RWPE2 (cell line): Measurements from ENCODE around the gene CLCN1.

Experiments used
- ATAC-seq: fragments of 200-7000 bp; cut with Tn5 transposase; 3 replicates; pipeline ENCODE4 v1.9.1; 2021; ENCODE audit warnings: low read depth
- DNase-seq: peaks from one replicate; pipeline ENCODE4 v3.0.0-alpha.2; 2020; ENCODE audit warnings: low spot score
- H3K27ac ChIP-seq: fragments of 450-650 bp; 2 replicates; pipeline ENCODE4 v1.5.1; 2017; ENCODE audit warnings: mild to moderate bottlenecking; ENCODE audit not compliant: poor library complexity, severe bottlenecking
- H3K27me3 ChIP-seq: fragments of 250-450 bp; sonication (Bioruptor Pico); 2 replicates; pipeline ENCODE4 v1.5.1; 2021; ENCODE audit warnings: mild to moderate bottlenecking, moderate library complexity; ENCODE audit not compliant: insufficient read depth, poor library complexity, severe bottlenecking
- H3K36me3 ChIP-seq: fragments of 250-450 bp; sonication (Bioruptor Pico); 2 replicates; pipeline ENCODE4 v1.5.1; 2020; ENCODE audit warnings: low read depth, mild to moderate bottlenecking, moderate library complexity
- H3K4me1 ChIP-seq: fragments of 250-450 bp; sonication (Bioruptor Pico); 2 replicates; pipeline ENCODE4 v1.5.1; 2021; ENCODE audit warnings: mild to moderate bottlenecking, moderate library complexity; ENCODE audit not compliant: insufficient read depth, poor library complexity, severe bottlenecking
- H3K4me3 ChIP-seq: fragments of 250-450 bp; sonication (Bioruptor Pico); 2 replicates; pipeline ENCODE4 v1.5.1; 2021; ENCODE audit warnings: mild to moderate bottlenecking, moderate library complexity; ENCODE audit not compliant: severe bottlenecking
- H3K9me3 ChIP-seq: fragments of 250-450 bp; sonication (Bioruptor Pico); 2 replicates; pipeline ENCODE4 v1.5.1; 2021; ENCODE audit warnings: mild to moderate bottlenecking, moderate library complexity; ENCODE audit not compliant: severe bottlenecking
- TF ChIP-seq, protein P1 (sequence below): fragments of 450-650 bp; IDR thresholded peaks from one replicate; pipeline ENCODE4 v1.5.1; 2017; ENCODE audit warnings: mild to moderate bottlenecking, moderate library complexity; ENCODE audit not compliant: poor library complexity, severe bottlenecking

Gene CLCN1

GRCh38 chr7:143280160-143280559 is 35.8 kb upstream of the CLCN1 start:
- DNase-seq = no peak
- H3K36me3 ChIP-seq = no peaks in the 10 kb centered on the region
- peak overlapping the region; percentile 29 for H3K27ac ChIP-seq
- peaks cover 8% of the 10 kb centered on the region for H3K4me1 ChIP-seq
- H3K27me3 ChIP-seq = no peaks in the 10 kb centered on the region
- H3K9me3 ChIP-seq = no peaks in the 10 kb centered on the region
- TF ChIP-seq, protein P1, sequence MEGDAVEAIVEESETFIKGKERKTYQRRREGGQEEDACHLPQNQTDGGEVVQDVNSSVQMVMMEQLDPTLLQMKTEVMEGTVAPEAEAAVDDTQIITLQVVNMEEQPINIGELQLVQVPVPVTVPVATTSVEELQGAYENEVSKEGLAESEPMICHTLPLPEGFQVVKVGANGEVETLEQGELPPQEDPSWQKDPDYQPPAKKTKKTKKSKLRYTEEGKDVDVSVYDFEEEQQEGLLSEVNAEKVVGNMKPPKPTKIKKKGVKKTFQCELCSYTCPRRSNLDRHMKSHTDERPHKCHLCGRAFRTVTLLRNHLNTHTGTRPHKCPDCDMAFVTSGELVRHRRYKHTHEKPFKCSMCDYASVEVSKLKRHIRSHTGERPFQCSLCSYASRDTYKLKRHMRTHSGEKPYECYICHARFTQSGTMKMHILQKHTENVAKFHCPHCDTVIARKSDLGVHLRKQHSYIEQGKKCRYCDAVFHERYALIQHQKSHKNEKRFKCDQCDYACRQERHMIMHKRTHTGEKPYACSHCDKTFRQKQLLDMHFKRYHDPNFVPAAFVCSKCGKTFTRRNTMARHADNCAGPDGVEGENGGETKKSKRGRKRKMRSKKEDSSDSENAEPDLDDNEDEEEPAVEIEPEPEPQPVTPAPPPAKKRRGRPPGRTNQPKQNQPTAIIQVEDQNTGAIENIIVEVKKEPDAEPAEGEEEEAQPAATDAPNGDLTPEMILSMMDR = no peak
- no peak for ATAC-seq
- no peak overlapping the region for H3K4me3 ChIP-seq

DNA sequence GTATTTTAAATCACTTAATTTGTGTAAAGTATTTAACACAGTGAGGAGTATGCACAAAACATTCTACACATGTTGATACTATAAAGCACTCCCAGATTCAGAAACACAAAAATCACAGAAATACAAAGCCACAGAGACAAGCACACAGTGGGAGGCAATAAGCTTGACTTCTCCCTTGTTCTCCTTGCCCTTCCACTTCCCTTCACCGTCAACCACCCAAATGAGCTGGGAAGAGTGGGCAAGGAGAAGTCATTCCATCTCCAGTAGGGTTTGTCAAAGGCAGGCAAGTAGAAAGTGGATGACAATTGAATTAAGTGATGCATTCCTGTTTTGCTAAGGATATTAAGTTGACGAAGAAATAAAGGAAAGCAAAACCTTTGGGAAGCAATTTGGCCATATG is 35.3 kb upstream of the CLCN1 start:
- TF ChIP-seq, protein P1 = no peak
- ATAC-seq (no peak), DNase-seq (no peak)
- peaks cover 9% of the 10 kb centered on the region for H3K4me1 ChIP-seq
- no peaks in the 10 kb centered on the region for H3K36me3 ChIP-seq
- no peaks in the 10 kb centered on the region for H3K9me3 ChIP-seq
- H3K27me3 ChIP-seq = no peaks in the 10 kb centered on the region
- H3K4me3 ChIP-seq = no peak overlapping the region
- H3K27ac ChIP-seq = no peak overlapping the region

DNA sequence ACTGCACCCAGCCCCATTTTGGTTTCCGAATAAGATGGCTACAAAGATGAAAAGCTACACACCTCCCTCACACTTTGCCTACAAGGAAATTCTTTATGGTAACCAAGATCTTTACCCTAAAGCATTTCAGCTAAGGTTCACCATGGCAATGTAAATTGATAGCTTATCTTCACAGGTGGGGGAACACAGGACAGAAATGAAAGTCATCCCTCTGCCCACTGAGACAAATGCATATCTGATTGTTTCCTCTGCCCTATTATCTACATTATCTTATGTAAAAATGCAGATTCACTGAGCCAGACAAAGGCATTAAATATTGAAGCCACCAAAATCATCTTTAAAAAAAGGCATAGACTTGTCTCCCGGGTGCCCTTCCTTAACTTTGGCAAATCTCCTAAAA is 34.4 kb upstream of the CLCN1 start:
- TF ChIP-seq, protein P1 = no peak
- Histone ChIP-seq H3K4me3 (no peak overlapping the region), H3K9me3 (no peaks in the 10 kb centered on the region), H3K4me1 (peaks cover 14% of the 10 kb centered on the region), H3K27ac (no peak overlapping the region), H3K27me3 (no peaks in the 10 kb centered on the region), H3K36me3 (no peaks in the 10 kb centered on the region; the same call in 1 of the 2 replicates)
- DNase-seq (no peak), ATAC-seq (no peak)

DNA sequence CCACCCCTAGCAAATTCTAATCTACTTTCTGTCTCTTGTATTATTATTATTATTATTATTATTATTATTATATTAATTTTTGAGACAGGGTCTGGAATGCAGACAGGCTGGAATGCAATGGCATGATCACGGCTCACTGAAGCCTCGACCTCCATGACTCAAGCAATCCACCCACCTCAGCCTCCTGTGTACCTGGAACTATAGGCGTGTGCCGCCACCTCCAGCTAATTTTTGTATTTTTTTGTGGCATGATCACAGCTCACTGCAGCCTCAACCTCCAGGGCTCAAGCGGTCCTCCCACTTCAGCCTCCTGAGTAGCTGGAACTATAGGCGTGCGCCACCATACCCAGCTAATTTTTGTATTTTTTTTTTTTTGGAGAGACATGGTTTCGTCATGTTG is 33.8 kb upstream of the CLCN1 start:
- DNase-seq (no peak), ATAC-seq (no peak)
- H3K27ac ChIP-seq = no peak overlapping the region
- H3K27me3 ChIP-seq = no peaks in the 10 kb centered on the region
- TF ChIP-seq, protein P1 = no peak
- no peaks in the 10 kb centered on the region for H3K9me3 ChIP-seq
- peaks cover 14% of the 10 kb centered on the region for H3K4me1 ChIP-seq
- H3K4me3 ChIP-seq = no peak overlapping the region
- no peaks in the 10 kb centered on the region; the same call in 1 of the 2 replicates for H3K36me3 ChIP-seq

DNA sequence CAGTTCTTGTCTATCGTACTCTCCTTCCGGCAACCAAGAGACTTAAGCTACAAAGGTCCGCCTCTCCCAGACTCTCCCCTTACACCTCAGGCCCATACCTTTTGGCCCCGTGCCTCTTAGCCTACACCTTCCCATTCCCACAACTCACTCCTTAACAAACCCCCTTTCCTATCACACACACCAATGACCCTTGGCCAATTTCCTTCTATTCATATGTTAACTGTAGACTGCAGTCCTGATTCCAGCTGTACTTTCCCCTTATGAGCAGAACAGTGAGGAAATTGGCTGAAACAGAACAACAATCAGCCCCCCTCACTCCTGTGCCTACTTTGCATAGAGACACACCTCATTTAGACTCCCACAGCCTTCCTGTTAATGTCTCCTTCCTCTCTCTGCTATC is 32.5 kb upstream of the CLCN1 start:
- DNase-seq = no peak
- Histone ChIP-seq H3K4me1 (peaks cover 14% of the 10 kb centered on the region), H3K27me3 (no peaks in the 10 kb centered on the region), H3K9me3 (no peaks in the 10 kb centered on the region), H3K27ac (no peak overlapping the region), H3K4me3 (no peak overlapping the region), H3K36me3 (no peaks in the 10 kb centered on the region; the same call in 1 of the 2 replicates)
- no peak for ATAC-seq
- TF ChIP-seq, protein P1 = no peak
